ENCODE data around the gene NT5M. TPM values are rescaled to one million over a fixed set of nuclear protein-coding genes. Genes with fewer than 3 reads are reported as not detected.
"Not testable (repeated sequence)": the region's sequence is repeated elsewhere in the genome, so short reads cannot be mapped to it uniquely, and the experiment has no call there.

NT5M gene
- total RNA-seq, 1 donor from 2014 or later: 3.2 TPM

DNA sequence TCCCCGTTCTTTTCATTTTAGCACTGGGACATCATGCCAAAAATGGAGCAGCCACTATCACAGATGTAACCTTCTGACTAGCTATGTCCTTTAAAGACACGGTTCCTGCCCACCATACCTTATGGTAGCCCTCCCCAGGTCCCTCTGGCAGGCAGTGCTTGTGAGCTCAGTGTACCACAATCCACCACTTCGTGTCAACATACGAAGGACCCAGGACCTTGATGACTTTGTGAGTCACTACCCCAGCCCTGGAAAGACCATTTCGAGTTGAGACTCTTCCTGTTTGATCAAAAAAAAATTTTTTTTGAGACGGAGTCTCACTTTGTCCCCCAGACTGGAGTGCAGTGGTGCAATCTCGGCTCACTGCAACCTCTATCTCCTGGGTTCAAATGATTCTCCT is 45.2 kb upstream of the NT5M start:
- no peak for DNase-seq (ENCODE audit: extremely low spot score in 2 of 2)
- no peak overlapping the region for H3K4me3 ChIP-seq
- H3K27ac ChIP-seq: no peak overlapping the region
- H3K4me1 ChIP-seq: no peaks in the 10 kb centered on the region
- TF ChIP-seq POLR2AphosphoS5 (IDR thresholded peaks at IDR 0.05; ENCODE audit: insufficient read depth in 1 of 2, low read depth in 1 of 2) (no peak), POLR2A (IDR thresholded peaks at IDR 0.05) (no peak)
- TF ChIP-seq, protein P1, sequence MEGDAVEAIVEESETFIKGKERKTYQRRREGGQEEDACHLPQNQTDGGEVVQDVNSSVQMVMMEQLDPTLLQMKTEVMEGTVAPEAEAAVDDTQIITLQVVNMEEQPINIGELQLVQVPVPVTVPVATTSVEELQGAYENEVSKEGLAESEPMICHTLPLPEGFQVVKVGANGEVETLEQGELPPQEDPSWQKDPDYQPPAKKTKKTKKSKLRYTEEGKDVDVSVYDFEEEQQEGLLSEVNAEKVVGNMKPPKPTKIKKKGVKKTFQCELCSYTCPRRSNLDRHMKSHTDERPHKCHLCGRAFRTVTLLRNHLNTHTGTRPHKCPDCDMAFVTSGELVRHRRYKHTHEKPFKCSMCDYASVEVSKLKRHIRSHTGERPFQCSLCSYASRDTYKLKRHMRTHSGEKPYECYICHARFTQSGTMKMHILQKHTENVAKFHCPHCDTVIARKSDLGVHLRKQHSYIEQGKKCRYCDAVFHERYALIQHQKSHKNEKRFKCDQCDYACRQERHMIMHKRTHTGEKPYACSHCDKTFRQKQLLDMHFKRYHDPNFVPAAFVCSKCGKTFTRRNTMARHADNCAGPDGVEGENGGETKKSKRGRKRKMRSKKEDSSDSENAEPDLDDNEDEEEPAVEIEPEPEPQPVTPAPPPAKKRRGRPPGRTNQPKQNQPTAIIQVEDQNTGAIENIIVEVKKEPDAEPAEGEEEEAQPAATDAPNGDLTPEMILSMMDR (IDR thresholded peaks at IDR 0.05): no peak
- intact Hi-C loops (cut with DNase I): no loop called here
- peaks cover 0 to 89% of the 10 kb centered on the region in 2 donors for H3K36me3 ChIP-seq
- no peaks in the 10 kb centered on the region for H3K27me3 ChIP-seq
- H3K9me3 ChIP-seq: no peaks in the 10 kb centered on the region

DNA sequence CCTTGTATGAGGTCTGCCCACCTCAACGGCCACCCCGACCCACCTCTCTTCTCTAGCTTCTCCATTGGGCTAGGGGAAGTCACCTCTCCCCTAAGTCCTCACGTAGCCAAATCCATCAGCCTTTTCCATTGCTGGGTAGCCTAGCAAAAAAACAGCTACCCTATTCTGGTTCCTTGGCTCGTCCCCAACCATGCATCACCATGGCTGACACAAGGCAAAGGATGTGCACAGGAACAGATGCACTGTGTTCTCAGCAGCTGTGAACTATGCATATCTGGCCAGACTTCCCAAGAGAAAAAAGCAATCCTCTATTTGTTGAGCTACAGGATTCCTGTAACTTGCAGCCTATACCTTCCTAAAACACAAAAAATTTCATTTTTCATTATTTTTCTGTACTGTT is 44.2 kb upstream of the NT5M start:
- TF ChIP-seq POLR2A (IDR thresholded peaks at IDR 0.05) (no peak), POLR2AphosphoS5 (IDR thresholded peaks at IDR 0.05; ENCODE audit: insufficient read depth in 1 of 2, low read depth in 1 of 2) (no peak)
- TF ChIP-seq, protein P1 (IDR thresholded peaks at IDR 0.05): no peak
- Histone ChIP-seq H3K4me1 (no peaks in the 10 kb centered on the region), H3K9me3 (no peaks in the 10 kb centered on the region), H3K27me3 (no peaks in the 10 kb centered on the region), H3K4me3 (no peak overlapping the region), H3K36me3 (peaks cover 5 to 80% of the 10 kb centered on the region in 2 donors), H3K27ac (no peak overlapping the region)
- intact Hi-C loops (cut with DNase I): no loop called here
- DNase-seq (ENCODE audit: extremely low spot score in 2 of 2): no peak

DNA sequence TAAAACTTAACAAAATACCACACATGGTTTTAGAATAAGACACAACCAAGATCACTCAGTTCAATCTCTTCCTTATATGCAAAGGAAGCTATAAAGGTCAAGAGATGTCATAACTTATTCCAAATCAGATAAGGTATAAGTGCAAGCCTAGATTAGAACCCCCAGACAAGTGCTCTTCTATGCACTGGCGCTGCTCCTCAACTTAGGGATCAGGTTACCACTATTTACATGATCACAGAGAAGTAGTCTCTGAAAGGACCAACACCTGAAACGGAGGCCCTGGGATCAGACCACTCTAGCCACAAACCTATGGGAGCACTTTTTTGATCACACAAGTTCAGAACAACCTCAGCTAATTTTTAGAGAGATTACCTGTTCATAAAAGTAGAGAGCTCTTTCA is 38.7 kb upstream of the NT5M start:
- DNase-seq (ENCODE audit: extremely low spot score in 2 of 2): no peak
- Histone ChIP-seq H3K27me3 (no peaks in the 10 kb centered on the region), H3K4me1 (no peaks in the 10 kb centered on the region), H3K36me3 (peaks cover 9 to 80% of the 10 kb centered on the region in 2 donors), H3K9me3 (no peaks in the 10 kb centered on the region), H3K4me3 (no peak overlapping the region), H3K27ac (no peak overlapping the region)
- intact Hi-C loops (cut with DNase I): no loop called here
- TF ChIP-seq POLR2A (IDR thresholded peaks at IDR 0.05): no peak
- TF ChIP-seq, protein P1 (IDR thresholded peaks at IDR 0.05): no peak
- no peak for TF ChIP-seq POLR2AphosphoS5 (IDR thresholded peaks at IDR 0.05; ENCODE audit: insufficient read depth in 1 of 2, low read depth in 1 of 2)

DNA sequence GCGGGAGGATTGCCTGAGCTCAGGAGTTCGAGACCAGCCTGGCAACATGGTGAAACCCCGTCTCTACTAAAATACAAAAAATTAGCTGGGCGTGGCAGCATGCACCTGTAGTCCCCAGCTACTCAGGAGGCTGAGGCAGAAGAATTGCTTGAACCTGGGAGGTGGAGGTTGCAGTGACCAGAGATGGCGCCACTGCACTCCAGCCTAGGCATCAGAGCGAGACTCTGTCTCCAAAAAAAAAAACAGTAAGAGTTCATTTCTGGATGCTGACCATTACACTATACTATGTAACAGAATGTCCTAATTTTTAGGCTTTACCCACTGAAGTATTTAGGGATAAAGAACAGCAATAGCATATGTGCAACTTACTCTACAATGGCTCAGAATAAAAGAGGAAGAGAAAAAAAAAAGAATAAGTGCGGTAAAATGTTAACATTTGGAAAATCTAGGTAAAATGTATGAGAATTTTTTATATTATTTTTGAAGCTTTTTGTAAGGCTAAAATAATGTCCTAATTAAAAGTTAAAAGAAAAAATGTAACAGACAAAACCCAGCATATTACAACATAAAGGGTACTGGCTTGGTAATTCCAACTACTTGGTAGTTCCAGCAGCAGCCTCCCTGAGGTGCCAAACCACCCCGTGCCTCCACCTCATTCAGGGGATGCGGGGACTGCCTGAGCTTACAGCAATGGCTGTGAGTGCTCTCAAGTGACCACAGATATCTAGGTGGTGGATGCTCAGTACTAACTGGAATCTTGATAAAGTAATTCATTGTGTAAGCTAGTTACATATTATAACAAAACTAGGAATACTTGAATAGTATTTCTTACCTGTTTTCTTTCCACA is 33.0 kb upstream of the NT5M start:
- Histone ChIP-seq H3K4me1 (no peaks in the 10 kb centered on the region), H3K9me3 (no peaks in the 10 kb centered on the region), H3K27ac (no peak overlapping the region), H3K36me3 (peaks cover 8 to 76% of the 10 kb centered on the region in 2 donors), H3K4me3 (no peak overlapping the region), H3K27me3 (no peaks in the 10 kb centered on the region)
- DNase-seq (ENCODE audit: extremely low spot score in 2 of 2): no peak
- TF ChIP-seq POLR2AphosphoS5 (IDR thresholded peaks at IDR 0.05; ENCODE audit: insufficient read depth in 1 of 2, low read depth in 1 of 2): no peak
- TF ChIP-seq, protein P1 (IDR thresholded peaks at IDR 0.05): no peak
- intact Hi-C loops (cut with DNase I): no loop called here

DNA sequence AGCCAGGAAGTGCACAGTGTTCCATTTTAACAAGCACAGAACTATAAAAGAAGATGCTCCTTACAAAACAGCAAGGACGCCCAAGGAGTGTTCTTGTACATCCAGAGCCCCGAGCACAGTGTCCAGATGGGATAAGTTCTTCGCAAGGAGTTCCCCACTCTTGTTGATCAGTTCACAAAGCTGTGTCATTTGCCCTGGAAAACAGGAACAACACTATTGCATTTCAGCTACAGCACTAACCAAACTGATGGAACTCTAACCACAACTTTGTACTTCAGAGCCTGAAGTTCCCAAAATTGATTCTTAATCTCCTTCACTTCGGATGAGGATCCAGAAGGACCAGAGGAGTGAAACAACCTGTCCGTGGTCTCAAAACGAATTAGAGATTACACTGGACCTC is 27.2 kb upstream of the NT5M start:
- peaks cover 21% of the 10 kb centered on the region for H3K4me1 ChIP-seq
- TF ChIP-seq, protein P1 (IDR thresholded peaks at IDR 0.05): no peak
- TF ChIP-seq POLR2A (IDR thresholded peaks at IDR 0.05) (no peak), POLR2AphosphoS5 (IDR thresholded peaks at IDR 0.05; ENCODE audit: insufficient read depth in 1 of 2, low read depth in 1 of 2) (no peak)
- H3K4me3 ChIP-seq: no peak overlapping the region
- no peak for DNase-seq (ENCODE audit: extremely low spot score in 2 of 2)
- H3K27me3 ChIP-seq: no peaks in the 10 kb centered on the region
- peaks cover 0 to 28% of the 10 kb centered on the region in 2 donors for H3K36me3 ChIP-seq
- H3K9me3 ChIP-seq: no peaks in the 10 kb centered on the region
- no peak overlapping the region for H3K27ac ChIP-seq
- intact Hi-C loops (cut with DNase I): no loop called here

DNA sequence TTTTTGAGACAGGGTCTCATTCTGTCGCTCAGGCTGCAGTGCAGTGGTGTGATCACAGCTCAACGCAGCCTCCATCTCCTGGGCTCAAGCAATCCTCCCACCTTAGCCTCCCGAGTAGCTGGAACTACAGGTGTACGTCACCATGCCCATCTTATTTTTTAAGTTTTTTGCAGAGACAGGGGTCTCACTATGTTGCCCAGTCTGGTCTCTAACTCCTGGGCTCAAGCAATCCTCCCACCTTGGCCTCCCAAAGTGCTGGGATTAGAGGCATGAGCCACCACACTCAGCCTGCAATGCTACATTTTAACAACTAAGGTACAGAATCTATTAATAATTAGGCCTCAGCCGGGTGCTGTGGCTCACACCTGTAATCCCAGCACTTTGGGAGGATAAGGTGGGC is 25.7 kb upstream of the NT5M start:
- H3K4me3 ChIP-seq; DNase-seq (ENCODE audit: extremely low spot score in 2 of 2); H3K27me3 ChIP-seq; H3K9me3 ChIP-seq; intact Hi-C loops (cut with DNase I); H3K27ac ChIP-seq: not testable (repeated sequence)
- Histone ChIP-seq H3K4me1 (peaks cover 21% of the 10 kb centered on the region), H3K36me3 (peaks cover 0 to 24% of the 10 kb centered on the region in 2 donors)
